ENCODE results near the gene TSR2. TPM values are rescaled to one million over a fixed set of nuclear protein-coding genes. Genes with fewer than 3 reads are reported as not detected.

Gene TSR2
- polyA plus RNA-seq, 1 donor (not counting 4 experiments of a cell fraction or from before 2014, with no cell fraction given) = 21.5 TPM

- FAIRE-seq (no peak), DNase-seq (ENCODE audit: low read depth, low spot score) (no peak)
- Histone ChIP-seq H3K27me3 (ENCODE audit: control insufficient read depth, extremely low read depth, insufficient read depth, low read length) (no peaks in the 10 kb centered on the region), H3K9ac (ENCODE audit: control insufficient read depth, extremely low read depth, insufficient read depth, low read length) (no peak overlapping the region), H3K4me2 (ENCODE audit: control insufficient read depth, extremely low read depth, insufficient read depth, low read depth, low read length) (no peak overlapping the region), H3K4me1 (ENCODE audit: control insufficient read depth, extremely low read depth, insufficient read depth, low read length) (no peaks in the 10 kb centered on the region), H3K27ac (ENCODE audit: control insufficient read depth, insufficient read depth, low read length) (no peak overlapping the region), H3K36me3 (ENCODE audit: control insufficient read depth in 2 of 2, extremely low read depth in 1 of 2, insufficient read depth in 2 of 2, low read length in 2 of 2) (peaks cover 0 to 5% of the 10 kb centered on the region in 2 experiments), H3K9me3 (ENCODE audit: control insufficient read depth, low read depth, low read length) (no peaks in the 10 kb centered on the region), H3K4me3 (ENCODE audit: control insufficient read depth in 2 of 3, extremely low read depth in 1 of 3, insufficient read depth in 2 of 3, low read depth in 1 of 3, low read length in 3 of 3) (no peak overlapping the region), H4K20me1 (ENCODE audit: control insufficient read depth, extremely low read depth, insufficient read depth, low read length) (no peaks in the 10 kb centered on the region), H2AFZ (ENCODE audit: control insufficient read depth, low read length) (no peak overlapping the region), H3K79me2 (ENCODE audit: control insufficient read depth, insufficient read depth, low read length) (no peaks in the 10 kb centered on the region), H3K9me1 (ENCODE audit: control insufficient read depth, extremely low read depth, insufficient read depth, low read length) (no peaks in the 10 kb centered on the region)
- TF ChIP-seq EZH2 (IDR thresholded peaks at IDR 0.05; ENCODE audit: low read length) (no peak), CTCF (optimal IDR thresholded peaks at IDR 0.05 in 1 of 3, IDR thresholded peaks at IDR 0.05 in 1 of 3, conservative IDR thresholded peaks at IDR 0.05 in 1 of 3; ENCODE audit: extremely low read depth in 1 of 3, insufficient read depth in 2 of 3, low read length in 3 of 3) (no peak)
- dilution Hi-C loops (cut with MboI; ENCODE audit: extremely low pct_ligation_motif_present, low sequenced_read_pairs) = no loop called here
Observed at GRCh38 chrX:54452920-54453319, 12.7 kb downstream of the TSR2 start.

DNA sequence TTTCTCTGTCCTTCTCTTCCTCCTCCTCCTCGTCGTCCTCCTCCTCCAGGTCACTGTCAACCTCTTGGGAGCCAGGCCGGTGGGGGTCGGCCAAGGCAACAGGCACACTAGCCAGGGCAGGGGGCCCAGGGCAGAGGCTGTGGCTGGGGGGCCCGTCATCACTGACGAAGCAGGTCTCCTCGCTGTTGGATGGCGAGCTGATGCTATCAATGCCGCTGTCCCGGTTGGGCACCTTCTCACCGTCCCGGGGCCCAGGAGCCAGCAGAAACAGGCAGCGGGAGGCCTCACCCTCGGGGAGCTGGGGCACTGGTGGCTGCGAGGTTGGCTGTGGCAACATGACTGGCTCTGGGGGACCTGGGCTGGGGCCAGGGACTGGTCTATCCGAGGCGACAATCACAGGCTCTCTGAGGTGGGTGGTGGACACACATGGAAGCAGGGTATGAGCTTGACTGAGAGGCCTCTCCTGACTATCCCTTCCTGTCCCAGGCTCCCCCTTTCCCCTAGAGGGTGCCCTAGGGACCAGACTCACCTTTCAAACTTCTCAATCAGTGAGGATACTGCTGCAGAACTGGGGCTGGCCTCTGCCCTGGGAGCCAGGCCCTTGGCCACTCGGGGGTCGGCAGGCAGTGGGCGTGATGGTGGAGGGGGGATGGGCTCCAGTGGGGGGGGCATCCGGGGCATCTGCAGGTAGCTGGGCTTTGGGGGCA, 30.0 kb downstream of the TSR2 start:
- Histone ChIP-seq H3K27ac (ENCODE audit: control insufficient read depth, insufficient read depth, low read length) (no peak overlapping the region), H2AFZ (ENCODE audit: control insufficient read depth, low read length) (no peak overlapping the region), H4K20me1 (ENCODE audit: control insufficient read depth, extremely low read depth, insufficient read depth, low read length) (no peaks in the 10 kb centered on the region), H3K27me3 (ENCODE audit: control insufficient read depth, extremely low read depth, insufficient read depth, low read length) (no peaks in the 10 kb centered on the region), H3K36me3 (ENCODE audit: control insufficient read depth in 2 of 2, extremely low read depth in 1 of 2, insufficient read depth in 2 of 2, low read length in 2 of 2) (peaks cover 6 to 9% of the 10 kb centered on the region in 2 experiments), H3K79me2 (ENCODE audit: control insufficient read depth, insufficient read depth, low read length) (peaks cover 14% of the 10 kb centered on the region), H3K9me3 (ENCODE audit: control insufficient read depth, low read depth, low read length) (no peaks in the 10 kb centered on the region), H3K4me1 (ENCODE audit: control insufficient read depth, extremely low read depth, insufficient read depth, low read length) (peaks cover 7% of the 10 kb centered on the region), H3K9ac (ENCODE audit: control insufficient read depth, extremely low read depth, insufficient read depth, low read length) (no peak overlapping the region), H3K9me1 (ENCODE audit: control insufficient read depth, extremely low read depth, insufficient read depth, low read length) (no peaks in the 10 kb centered on the region), H3K4me2 (ENCODE audit: control insufficient read depth, extremely low read depth, insufficient read depth, low read depth, low read length) (no peak overlapping the region), H3K4me3 (ENCODE audit: control insufficient read depth in 2 of 3, extremely low read depth in 1 of 3, insufficient read depth in 2 of 3, low read depth in 1 of 3, low read length in 3 of 3) (no peak overlapping the region)
- TF ChIP-seq EZH2 (IDR thresholded peaks at IDR 0.05; ENCODE audit: low read length) (no peak), CTCF (optimal IDR thresholded peaks at IDR 0.05 in 1 of 3, IDR thresholded peaks at IDR 0.05 in 1 of 3, conservative IDR thresholded peaks at IDR 0.05 in 1 of 3; ENCODE audit: extremely low read depth in 1 of 3, insufficient read depth in 2 of 3, low read length in 3 of 3) (no peak)
- FAIRE-seq = no peak
- dilution Hi-C loops (cut with MboI; ENCODE audit: extremely low pct_ligation_motif_present, low sequenced_read_pairs) = no loop called here
- DNase-seq (ENCODE audit: low read depth, low spot score) = no peak
